Limb (tissue), 2 donors: Measurements from ENCODE around the gene SGPP1.
"Not testable (repeated sequence)": the region's sequence is repeated elsewhere in the genome, so short reads cannot be mapped to it uniquely, and the experiment has no call there.

Experiments used
- DNase-seq, 2 donors: peaks; one replicate each; pipeline ENCODE4 v3.0.0-alpha.2; 2016; ENCODE audit errors: extremely low spot score in 2 of 2

The SGPP1 gene

GRCh38 chr14:63727736-63728728 is at the start of gene SGPP1:
Gene SGPP1 (minus strand): TSS chr14:63728065. CDS start chr14:63727944, 121 bp downstream.
- peak; percentile 61 to 84 for DNase-seq

- DNase-seq: no peak
Measured at GRCh38 chr14:63777024-63777423, 49.2 kb upstream of the SGPP1 start.

GRCh38 chr14:63773504-63773903 is 45.6 kb upstream of the SGPP1 start:
- no peak for DNase-seq

GRCh38 chr14:63770187-63770807 is 42.4 kb upstream of the SGPP1 start:
- peak; percentile 44 to 61 for DNase-seq

GRCh38 chr14:63766611-63767010 is 38.7 kb upstream of the SGPP1 start:
- no peak for DNase-seq

GRCh38 chr14:63764620-63765139 is 36.8 kb upstream of the SGPP1 start:
- no peak for DNase-seq

GRCh38 chr14:63764103-63764502 is 36.2 kb upstream of the SGPP1 start:
- no peak for DNase-seq

GRCh38 chr14:63761351-63762117 is 33.7 kb upstream of the SGPP1 start:
- no peak for DNase-seq

GRCh38 chr14:63760014-63760413 is 32.1 kb upstream of the SGPP1 start:
- no peak for DNase-seq

GRCh38 chr14:63759456-63759855 is 31.6 kb upstream of the SGPP1 start:
- peak in 1 of 2 donors; percentile 22 for DNase-seq

- DNase-seq: no peak
Measured at GRCh38 chr14:63757211-63757610, 29.3 kb upstream of the SGPP1 start.

GRCh38 chr14:63752449-63753169 is 24.7 kb upstream of the SGPP1 start:
- no peak for DNase-seq

GRCh38 chr14:63751076-63751475 is 23.2 kb upstream of the SGPP1 start:
- not testable (repeated sequence) for DNase-seq

- no peak for DNase-seq
Measured at GRCh38 chr14:63747846-63748245, 20.0 kb upstream of the SGPP1 start.

- DNase-seq: no peak
Measured at GRCh38 chr14:63745858-63746425, 18.1 kb upstream of the SGPP1 start.

- no peak for DNase-seq
Measured at GRCh38 chr14:63745272-63745671, 17.4 kb upstream of the SGPP1 start.

- DNase-seq: no peak
Measured at GRCh38 chr14:63737582-63738006, 9.7 kb upstream of the SGPP1 start.

GRCh38 chr14:63735720-63736119 is 7.9 kb upstream of the SGPP1 start:
- no peak for DNase-seq

GRCh38 chr14:63730659-63731058 is 2.8 kb upstream of the SGPP1 start:
- DNase-seq: no peak

GRCh38 chr14:63727231-63727735 is 582 bp downstream of the SGPP1 start:
- peak in 1 of 2 donors; percentile 26 for DNase-seq
